ENCODE measurements around the gene IL1R2. TPM values are rescaled to one million over a fixed set of nuclear protein-coding genes. Genes with fewer than 3 reads are reported as not detected.

The IL1R2 gene
- total RNA-seq, 1 experiment from 2014 or later, result not detected

- Histone ChIP-seq H3K27me3 (replicated peaks; ENCODE audit: insufficient read depth, low read depth, low read length, poor library complexity) (peaks cover 60% of the 10 kb centered on the region), H3K9me3 (ENCODE audit: low read depth, low read length, poor library complexity, severe bottlenecking) (no peaks in the 10 kb centered on the region), H3K4me1 (ENCODE audit: insufficient read depth, low read length, poor library complexity, severe bottlenecking) (no peaks in the 10 kb centered on the region), H3K4me3 (ENCODE audit: low read depth, low read length, poor library complexity, severe bottlenecking) (no peak overlapping the region), H3K36me3 (ENCODE audit: insufficient read depth, low read length, poor library complexity, severe bottlenecking) (no peaks in the 10 kb centered on the region), H3K27ac (ENCODE audit: low read depth, low read length, poor library complexity, severe bottlenecking) (no peak overlapping the region)
- BruUV-seq (replicated peaks), result no TSS peak
- intact Hi-C loops (cut with micrococcal nuclease; ENCODE audit: unreplicated experiment), result no loop called here
- DNase-seq (ENCODE audit: low spot score), result no peak
- ChIA-PET POLR2A (ENCODE audit: low non-redundant PET) (no interaction called here), CTCF (no interaction called here)
- no peak for TF ChIP-seq EZH2 (IDR thresholded peaks at IDR 0.05; ENCODE audit: borderline replicate concordance, low read depth, low read length, poor library complexity, severe bottlenecking)
- TF ChIP-seq, protein P1, sequence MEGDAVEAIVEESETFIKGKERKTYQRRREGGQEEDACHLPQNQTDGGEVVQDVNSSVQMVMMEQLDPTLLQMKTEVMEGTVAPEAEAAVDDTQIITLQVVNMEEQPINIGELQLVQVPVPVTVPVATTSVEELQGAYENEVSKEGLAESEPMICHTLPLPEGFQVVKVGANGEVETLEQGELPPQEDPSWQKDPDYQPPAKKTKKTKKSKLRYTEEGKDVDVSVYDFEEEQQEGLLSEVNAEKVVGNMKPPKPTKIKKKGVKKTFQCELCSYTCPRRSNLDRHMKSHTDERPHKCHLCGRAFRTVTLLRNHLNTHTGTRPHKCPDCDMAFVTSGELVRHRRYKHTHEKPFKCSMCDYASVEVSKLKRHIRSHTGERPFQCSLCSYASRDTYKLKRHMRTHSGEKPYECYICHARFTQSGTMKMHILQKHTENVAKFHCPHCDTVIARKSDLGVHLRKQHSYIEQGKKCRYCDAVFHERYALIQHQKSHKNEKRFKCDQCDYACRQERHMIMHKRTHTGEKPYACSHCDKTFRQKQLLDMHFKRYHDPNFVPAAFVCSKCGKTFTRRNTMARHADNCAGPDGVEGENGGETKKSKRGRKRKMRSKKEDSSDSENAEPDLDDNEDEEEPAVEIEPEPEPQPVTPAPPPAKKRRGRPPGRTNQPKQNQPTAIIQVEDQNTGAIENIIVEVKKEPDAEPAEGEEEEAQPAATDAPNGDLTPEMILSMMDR (conservative IDR thresholded peaks at IDR 0.05; ENCODE audit: low read depth, low read length), result no peak
These were observed 53.3 kb downstream of the IL1R2 start for GRCh38 chr2:102044967-102045489.

GRCh38 chr2:102045697-102046096 lies 53.9 kb downstream of the IL1R2 start:
- CTCF ChIA-PET, result no interaction called here
- no peak overlapping the region for H3K4me3 ChIP-seq (ENCODE audit: low read depth, low read length, poor library complexity, severe bottlenecking)
- no peak for TF ChIP-seq EZH2 (IDR thresholded peaks at IDR 0.05; ENCODE audit: borderline replicate concordance, low read depth, low read length, poor library complexity, severe bottlenecking)
- TF ChIP-seq, protein P1 (conservative IDR thresholded peaks at IDR 0.05; ENCODE audit: low read depth, low read length), result no peak
- DNase-seq (ENCODE audit: low spot score), result no peak
- no peaks in the 10 kb centered on the region for H3K4me1 ChIP-seq (ENCODE audit: insufficient read depth, low read length, poor library complexity, severe bottlenecking)
- H3K36me3 ChIP-seq (ENCODE audit: insufficient read depth, low read length, poor library complexity, severe bottlenecking), result no peaks in the 10 kb centered on the region
- POLR2A ChIA-PET (ENCODE audit: low non-redundant PET), result no interaction called here
- H3K27ac ChIP-seq (ENCODE audit: low read depth, low read length, poor library complexity, severe bottlenecking), result no peak overlapping the region
- H3K9me3 ChIP-seq (ENCODE audit: low read depth, low read length, poor library complexity, severe bottlenecking), result no peaks in the 10 kb centered on the region
- intact Hi-C loops (cut with micrococcal nuclease; ENCODE audit: unreplicated experiment), result no loop called here
- no TSS peak for BruUV-seq (replicated peaks)
- H3K27me3 ChIP-seq (replicated peaks; ENCODE audit: insufficient read depth, low read depth, low read length, poor library complexity), result peaks cover 60% of the 10 kb centered on the region

GRCh38 chr2:102046135-102046986 lies 54.6 kb downstream of the IL1R2 start:
- TF ChIP-seq, protein P1 (conservative IDR thresholded peaks at IDR 0.05; ENCODE audit: low read depth, low read length), result no peak
- no peak for TF ChIP-seq EZH2 (IDR thresholded peaks at IDR 0.05; ENCODE audit: borderline replicate concordance, low read depth, low read length, poor library complexity, severe bottlenecking)

More at GRCh38 chr2:102046135-102046986, 54.6 kb downstream of the IL1R2 start:
- no peaks in the 10 kb centered on the region for H3K4me1 ChIP-seq (ENCODE audit: insufficient read depth, low read length, poor library complexity, severe bottlenecking)
- H3K27me3 ChIP-seq (replicated peaks; ENCODE audit: insufficient read depth, low read depth, low read length, poor library complexity), result peaks cover 55% of the 10 kb centered on the region
- DNase-seq (ENCODE audit: low spot score), result no peak
- intact Hi-C loops (cut with micrococcal nuclease; ENCODE audit: unreplicated experiment), result no loop called here
- no peaks in the 10 kb centered on the region for H3K9me3 ChIP-seq (ENCODE audit: low read depth, low read length, poor library complexity, severe bottlenecking)
- no peaks in the 10 kb centered on the region for H3K36me3 ChIP-seq (ENCODE audit: insufficient read depth, low read length, poor library complexity, severe bottlenecking)
- no peak overlapping the region for H3K27ac ChIP-seq (ENCODE audit: low read depth, low read length, poor library complexity, severe bottlenecking)
- ChIA-PET CTCF (interaction anchor here (0.5 kb wide), 1 partner anchor 11 kb away, joined by 6 read pairs; no protein-coding TSS in a partner anchor), POLR2A (ENCODE audit: low non-redundant PET) (no interaction called here)
- BruUV-seq (replicated peaks), result no TSS peak
- no peak overlapping the region for H3K4me3 ChIP-seq (ENCODE audit: low read depth, low read length, poor library complexity, severe bottlenecking)

Measured in A673 (cell line).